Measurements from ENCODE around the gene PPFIA2. TPM values are rescaled to one million over a fixed set of nuclear protein-coding genes. Genes with fewer than 3 reads are reported as not detected.

The PPFIA2 gene
- total RNA-seq, 1 experiment from 2014 or later = not detected

DNA sequence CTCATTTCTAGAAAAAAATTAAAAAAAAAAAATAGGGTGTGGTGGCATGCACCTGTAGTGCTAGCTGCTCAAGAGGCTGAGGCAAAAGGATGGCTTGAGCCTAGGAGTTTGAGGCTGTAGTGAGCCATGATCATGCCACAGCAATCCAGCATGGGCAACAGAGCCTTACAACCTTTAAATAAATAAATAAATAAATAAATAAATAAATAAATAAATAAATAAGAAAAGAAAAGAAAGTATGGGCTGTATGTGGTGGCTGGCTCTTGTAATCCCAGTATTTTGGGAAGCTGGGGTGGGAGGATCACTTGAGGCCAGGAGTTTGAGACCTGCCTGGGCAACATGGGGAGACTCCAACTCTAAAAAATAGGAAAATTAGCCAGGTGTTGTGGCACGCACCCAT lies 373.0 kb downstream of the PPFIA2 start:
- intact Hi-C loops (cut with micrococcal nuclease; ENCODE audit: unreplicated experiment) = no loop called here
- ChIA-PET CTCF (no interaction called here), POLR2A (no interaction called here)
- Histone ChIP-seq H3K4me3 (ENCODE audit: low read depth, low read length) (no peak overlapping the region), H3K27me3 (replicated peaks; ENCODE audit: control insufficient read depth, insufficient read depth, low read length) (no peaks in the 10 kb centered on the region), H3K9me3 (no peaks in the 10 kb centered on the region), H3K4me1 (peaks cover 17% of the 10 kb centered on the region), H3K36me3 (ENCODE audit: control insufficient read depth, insufficient read depth, low read length) (no peaks in the 10 kb centered on the region)
- DNase-seq = no peak
- H3K27me3 Mint-ChIP-seq (ENCODE audit: insufficient read depth, unreplicated experiment) = no peaks in the 10 kb centered on the region
- TF ChIP-seq, protein P1, sequence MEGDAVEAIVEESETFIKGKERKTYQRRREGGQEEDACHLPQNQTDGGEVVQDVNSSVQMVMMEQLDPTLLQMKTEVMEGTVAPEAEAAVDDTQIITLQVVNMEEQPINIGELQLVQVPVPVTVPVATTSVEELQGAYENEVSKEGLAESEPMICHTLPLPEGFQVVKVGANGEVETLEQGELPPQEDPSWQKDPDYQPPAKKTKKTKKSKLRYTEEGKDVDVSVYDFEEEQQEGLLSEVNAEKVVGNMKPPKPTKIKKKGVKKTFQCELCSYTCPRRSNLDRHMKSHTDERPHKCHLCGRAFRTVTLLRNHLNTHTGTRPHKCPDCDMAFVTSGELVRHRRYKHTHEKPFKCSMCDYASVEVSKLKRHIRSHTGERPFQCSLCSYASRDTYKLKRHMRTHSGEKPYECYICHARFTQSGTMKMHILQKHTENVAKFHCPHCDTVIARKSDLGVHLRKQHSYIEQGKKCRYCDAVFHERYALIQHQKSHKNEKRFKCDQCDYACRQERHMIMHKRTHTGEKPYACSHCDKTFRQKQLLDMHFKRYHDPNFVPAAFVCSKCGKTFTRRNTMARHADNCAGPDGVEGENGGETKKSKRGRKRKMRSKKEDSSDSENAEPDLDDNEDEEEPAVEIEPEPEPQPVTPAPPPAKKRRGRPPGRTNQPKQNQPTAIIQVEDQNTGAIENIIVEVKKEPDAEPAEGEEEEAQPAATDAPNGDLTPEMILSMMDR (IDR thresholded peaks at IDR 0.05; ENCODE audit: insufficient read depth in 1 of 2, low read depth in 1 of 2, low read length in 1 of 2, severe bottlenecking in 1 of 2, unreplicated experiment in 1 of 2) = no peak
- H3K4me3 Mint-ChIP-seq (ENCODE audit: unreplicated experiment) = no peak overlapping the region
- no peaks in the 10 kb centered on the region for H3K9me3 Mint-ChIP-seq (ENCODE audit: unreplicated experiment)
- no peaks in the 10 kb centered on the region for H3K36me3 Mint-ChIP-seq (ENCODE audit: insufficient read depth, unreplicated experiment)
- H3K27ac Mint-ChIP-seq (ENCODE audit: unreplicated experiment) = no peak overlapping the region
- BruUV-seq (replicated peaks) = no TSS peak
- no peaks in the 10 kb centered on the region for H3K4me1 Mint-ChIP-seq (ENCODE audit: low read depth, unreplicated experiment)

DNA sequence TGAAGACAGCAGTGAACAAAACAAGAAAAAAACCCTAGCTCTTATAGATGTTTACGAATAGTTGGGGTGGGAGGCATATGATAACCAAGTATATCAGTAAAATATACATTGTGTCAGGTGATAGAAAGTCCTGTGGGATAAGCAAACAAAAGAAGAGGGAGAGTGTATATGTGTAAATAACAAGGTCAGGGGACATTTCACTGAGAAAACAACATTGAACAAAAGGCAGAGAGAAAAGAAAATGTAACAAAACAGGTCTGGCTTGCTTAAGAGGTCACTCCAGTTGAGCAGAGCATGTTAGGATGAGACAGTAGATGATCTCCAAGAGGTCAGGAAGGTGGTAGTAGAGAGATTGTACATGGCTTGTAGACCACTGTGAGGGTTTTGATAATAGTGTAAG lies 377.2 kb downstream of the PPFIA2 start:
- no peaks in the 10 kb centered on the region for H3K27me3 Mint-ChIP-seq (ENCODE audit: insufficient read depth, unreplicated experiment)
- Histone ChIP-seq H3K9me3 (no peaks in the 10 kb centered on the region), H3K36me3 (ENCODE audit: control insufficient read depth, insufficient read depth, low read length) (no peaks in the 10 kb centered on the region), H3K4me3 (ENCODE audit: low read depth, low read length) (no peak overlapping the region), H3K4me1 (peaks cover 21% of the 10 kb centered on the region), H3K27me3 (replicated peaks; ENCODE audit: control insufficient read depth, insufficient read depth, low read length) (no peaks in the 10 kb centered on the region)
- BruUV-seq (replicated peaks) = no TSS peak
- TF ChIP-seq, protein P1 (IDR thresholded peaks at IDR 0.05; ENCODE audit: insufficient read depth in 1 of 2, low read depth in 1 of 2, low read length in 1 of 2, severe bottlenecking in 1 of 2, unreplicated experiment in 1 of 2) = no peak
- no peaks in the 10 kb centered on the region for H3K9me3 Mint-ChIP-seq (ENCODE audit: unreplicated experiment)
- intact Hi-C loops (cut with micrococcal nuclease; ENCODE audit: unreplicated experiment) = loop anchor here (5.0 kb wide), 1 partner anchor 240 kb away; no protein-coding TSS in a partner anchor
- ChIA-PET CTCF (no interaction called here), POLR2A (no interaction called here)
- peaks cover 6% of the 10 kb centered on the region for H3K4me1 Mint-ChIP-seq (ENCODE audit: low read depth, unreplicated experiment)
- no peak overlapping the region for H3K27ac Mint-ChIP-seq (ENCODE audit: unreplicated experiment)
- peak in 1 of 2 experiments; percentile 64 for DNase-seq
- H3K4me3 Mint-ChIP-seq (ENCODE audit: unreplicated experiment) = no peak overlapping the region
- no peaks in the 10 kb centered on the region for H3K36me3 Mint-ChIP-seq (ENCODE audit: insufficient read depth, unreplicated experiment)

DNA sequence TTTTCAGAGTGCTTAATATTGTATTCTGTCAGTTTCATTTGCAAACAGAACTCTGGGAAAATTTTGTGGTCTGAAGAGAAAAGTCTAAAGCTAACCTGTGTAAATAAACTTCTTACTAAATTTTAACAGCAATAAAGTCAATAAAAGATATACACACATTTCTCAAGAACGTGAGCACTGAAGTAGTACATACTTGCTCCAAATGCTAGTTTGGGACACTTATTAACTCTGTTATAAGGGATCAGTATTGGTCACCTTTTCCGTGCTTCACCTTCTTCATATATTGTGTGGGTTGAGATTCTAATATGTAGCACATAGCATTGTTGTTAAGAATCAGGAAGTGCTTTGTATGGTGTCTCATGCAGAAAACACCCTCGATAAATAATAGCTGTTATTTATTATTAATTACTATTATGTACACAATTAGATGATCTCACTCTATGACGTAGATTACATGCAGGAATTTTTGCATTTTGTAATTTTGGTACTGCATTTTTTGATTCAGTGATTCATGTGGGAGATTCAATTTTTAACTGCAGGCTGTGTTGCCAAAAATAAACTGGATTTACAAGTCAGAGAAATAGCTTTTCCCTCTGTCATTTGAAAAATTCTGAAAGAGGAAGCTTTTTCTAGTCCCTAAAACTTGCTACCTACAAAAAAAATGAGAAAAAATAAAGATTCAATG lies 380.4 kb downstream of the PPFIA2 start:
- no TSS peak for BruUV-seq (replicated peaks)
- H3K9me3 ChIP-seq = no peaks in the 10 kb centered on the region
- H3K4me1 ChIP-seq = peaks cover 21% of the 10 kb centered on the region
- Mint-ChIP-seq H3K27ac (ENCODE audit: unreplicated experiment) (no peak overlapping the region), H3K4me1 (ENCODE audit: low read depth, unreplicated experiment) (peaks cover 6% of the 10 kb centered on the region), H3K27me3 (ENCODE audit: insufficient read depth, unreplicated experiment) (no peaks in the 10 kb centered on the region), H3K9me3 (ENCODE audit: unreplicated experiment) (no peaks in the 10 kb centered on the region), H3K4me3 (ENCODE audit: unreplicated experiment) (no peak overlapping the region), H3K36me3 (ENCODE audit: insufficient read depth, unreplicated experiment) (no peaks in the 10 kb centered on the region)
- no peaks in the 10 kb centered on the region for H3K27me3 ChIP-seq (replicated peaks; ENCODE audit: control insufficient read depth, insufficient read depth, low read length)
- no peaks in the 10 kb centered on the region for H3K36me3 ChIP-seq (ENCODE audit: control insufficient read depth, insufficient read depth, low read length)
- CTCF ChIA-PET = no interaction called here
- intact Hi-C loops (cut with micrococcal nuclease; ENCODE audit: unreplicated experiment) = no loop called here
- no peak overlapping the region for H3K4me3 ChIP-seq (ENCODE audit: low read depth, low read length)
- POLR2A ChIA-PET = no interaction called here
- TF ChIP-seq, protein P1 (IDR thresholded peaks at IDR 0.05; ENCODE audit: insufficient read depth in 1 of 2, low read depth in 1 of 2, low read length in 1 of 2, severe bottlenecking in 1 of 2, unreplicated experiment in 1 of 2) = no peak
- no peak for DNase-seq
